Measurements from ENCODE around the gene TFAP2A.
A peak's percentile ranks its signal among the peaks of the same experiment; 100 is the strongest.

The TFAP2A gene

GRCh38 chr6:10425975-10426780, 11.3 kb upstream of the TFAP2A start:
- DNase-seq (ENCODE audit: low spot score), result no peak

- DNase-seq (ENCODE audit: low spot score), result no peak
Observed at GRCh38 chr6:10425176-10425974, 10.5 kb upstream of the TFAP2A start.

DNA sequence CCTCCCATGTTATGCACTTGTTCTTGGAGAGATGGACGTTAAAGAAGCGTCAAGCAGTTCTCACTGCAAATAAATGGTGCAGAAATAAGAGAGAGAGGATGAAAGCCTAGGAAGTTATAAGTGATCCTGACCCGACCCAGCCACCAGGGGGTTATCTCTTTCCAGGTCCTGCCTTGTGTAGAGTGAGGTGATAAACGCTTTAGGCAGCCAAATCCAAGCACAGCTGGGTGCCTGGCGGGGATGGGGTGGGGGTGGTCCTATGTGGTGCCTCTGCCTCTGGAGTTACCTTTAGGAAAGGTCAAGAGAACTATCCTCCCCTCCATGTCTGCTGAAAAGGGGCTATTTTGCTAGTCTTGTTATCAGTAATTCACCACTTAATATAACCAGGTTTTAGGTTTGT, 9.2 kb upstream of the TFAP2A start:
- no peak for DNase-seq (ENCODE audit: low spot score)

DNA sequence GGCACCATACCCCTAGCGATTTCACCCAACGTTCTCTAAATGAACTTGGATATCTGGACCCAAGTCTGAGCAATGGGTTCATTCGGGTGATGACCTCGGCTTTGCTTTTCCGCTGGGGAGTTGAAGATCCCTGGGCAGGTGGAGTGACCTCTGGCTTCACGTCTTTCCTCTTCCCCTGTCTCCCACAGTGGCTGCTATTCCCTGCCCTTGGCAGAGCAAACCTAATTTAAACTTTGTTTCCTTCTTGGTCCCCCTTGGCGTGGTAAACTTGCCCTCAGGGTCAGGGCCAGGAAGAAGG, 7.8 kb upstream of the TFAP2A start:
- no peak for DNase-seq (ENCODE audit: low spot score)

GRCh38 chr6:10421921-10422736, 7.3 kb upstream of the TFAP2A start:
- no peak for DNase-seq (ENCODE audit: low spot score)

DNA sequence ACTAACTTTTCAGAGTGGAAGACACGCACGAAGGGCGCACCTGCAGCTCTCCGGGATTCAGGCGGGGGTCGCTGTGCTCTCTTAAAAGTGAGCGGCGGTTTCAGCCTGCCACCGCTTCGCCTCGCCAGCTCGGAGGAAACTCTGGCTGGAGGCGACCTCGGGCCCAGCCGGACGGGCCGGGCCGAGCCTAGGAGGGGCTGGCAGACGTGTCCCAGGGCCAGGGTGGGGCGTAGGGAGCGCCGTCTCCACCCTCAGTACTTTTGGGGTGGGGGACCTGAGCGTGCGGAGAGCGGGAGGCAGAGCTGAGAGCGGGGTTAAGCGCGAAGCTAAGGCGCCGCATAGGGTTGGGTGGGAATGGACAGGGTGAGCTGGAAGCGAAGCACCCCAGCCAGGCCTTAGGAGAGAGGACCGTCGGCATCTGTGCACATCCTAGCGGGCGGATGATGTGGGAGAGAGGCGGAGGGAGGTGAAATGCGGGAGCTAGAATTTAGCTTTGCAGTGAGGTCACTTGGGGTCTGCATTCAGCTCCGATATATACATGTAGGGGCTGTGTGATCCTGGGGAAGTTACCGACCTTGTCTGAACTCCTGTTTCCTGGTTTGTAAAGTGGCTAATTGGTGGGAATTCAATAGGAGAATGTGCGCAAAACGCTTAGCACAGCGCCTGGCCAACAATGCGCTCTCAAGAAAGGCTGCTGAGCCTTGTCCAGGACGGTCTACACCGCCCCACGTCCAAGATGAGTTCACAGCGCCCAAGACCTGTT, 6.5 kb upstream of the TFAP2A start:
- no peak for DNase-seq (ENCODE audit: low spot score)

DNA sequence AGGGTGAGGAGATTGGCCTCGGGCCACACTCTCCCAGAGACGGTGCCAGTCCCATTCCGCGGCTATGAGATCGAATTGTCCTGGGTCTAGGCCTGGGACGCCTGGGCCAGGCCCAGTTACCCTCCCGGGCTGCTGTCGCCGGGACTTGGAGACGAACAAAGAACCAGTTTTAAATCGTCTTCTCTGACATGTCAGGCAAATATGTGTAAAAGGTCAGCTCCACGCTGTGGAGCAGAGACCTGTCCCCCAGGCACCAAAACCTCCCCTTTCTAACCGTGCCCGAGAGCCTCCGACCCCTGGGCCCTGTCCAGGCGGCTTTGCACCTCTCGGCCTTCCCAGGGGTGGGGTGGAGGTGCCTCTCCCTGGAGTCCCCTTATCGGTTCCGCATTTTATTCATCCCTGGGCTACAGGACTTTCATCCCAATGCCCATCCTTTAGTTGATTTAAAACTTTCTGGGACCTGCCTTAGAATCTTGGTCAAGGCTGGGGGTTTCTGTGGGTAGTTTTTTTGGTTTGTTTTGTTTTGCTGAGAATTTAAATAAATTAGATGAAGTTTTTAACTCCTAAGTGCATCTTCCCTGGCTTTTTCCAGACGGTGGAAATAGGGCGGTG, 5.8 kb upstream of the TFAP2A start:
- no peak for DNase-seq (ENCODE audit: low spot score)

- no peak for DNase-seq (ENCODE audit: low spot score)
Observed at GRCh38 chr6:10419749-10420545, 5.1 kb upstream of the TFAP2A start.

DNA sequence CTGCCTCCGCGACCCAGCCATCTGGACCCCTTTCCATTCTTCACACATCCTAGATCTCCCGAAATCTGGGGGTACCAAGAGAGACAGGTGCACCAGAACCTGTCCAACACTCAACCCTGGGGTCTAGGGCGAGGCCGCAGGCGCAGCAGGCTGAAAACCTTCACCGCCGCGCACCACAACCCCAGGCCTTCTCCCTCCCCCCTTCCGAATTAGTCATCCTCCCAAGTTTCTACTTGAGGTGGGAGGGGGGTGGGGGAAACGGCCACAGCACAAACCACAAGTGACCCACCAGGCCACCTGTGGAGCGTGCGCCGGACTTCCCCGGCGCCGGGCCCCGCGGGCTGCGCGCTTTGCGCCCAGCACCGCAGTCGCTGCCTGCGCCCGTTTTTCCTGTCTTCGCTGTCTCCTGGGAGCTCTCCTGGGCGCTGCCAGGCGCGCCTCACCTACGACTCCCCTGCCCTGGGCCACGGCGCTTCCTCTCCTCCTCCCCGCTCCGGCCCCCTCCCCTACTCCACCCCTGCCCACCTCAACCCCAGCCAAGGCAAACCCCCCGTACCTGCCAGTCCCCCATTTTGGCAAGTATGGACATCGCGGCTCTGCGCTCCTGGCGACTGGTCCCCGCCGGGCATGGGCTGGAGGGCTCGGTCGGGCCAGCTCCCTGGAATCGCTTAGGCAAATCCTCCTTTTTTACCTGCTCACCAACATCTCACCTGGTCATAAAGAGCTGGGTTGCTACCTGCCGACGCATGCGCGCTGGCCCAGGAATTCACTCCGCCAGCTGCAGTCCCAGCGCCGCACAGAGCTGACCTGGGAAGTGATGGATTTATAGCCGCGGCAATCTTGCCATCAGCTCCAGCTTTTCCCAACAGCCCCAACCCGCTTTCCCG, 4.2 kb upstream of the TFAP2A start:
- DNase-seq (ENCODE audit: low spot score), result no peak

DNA sequence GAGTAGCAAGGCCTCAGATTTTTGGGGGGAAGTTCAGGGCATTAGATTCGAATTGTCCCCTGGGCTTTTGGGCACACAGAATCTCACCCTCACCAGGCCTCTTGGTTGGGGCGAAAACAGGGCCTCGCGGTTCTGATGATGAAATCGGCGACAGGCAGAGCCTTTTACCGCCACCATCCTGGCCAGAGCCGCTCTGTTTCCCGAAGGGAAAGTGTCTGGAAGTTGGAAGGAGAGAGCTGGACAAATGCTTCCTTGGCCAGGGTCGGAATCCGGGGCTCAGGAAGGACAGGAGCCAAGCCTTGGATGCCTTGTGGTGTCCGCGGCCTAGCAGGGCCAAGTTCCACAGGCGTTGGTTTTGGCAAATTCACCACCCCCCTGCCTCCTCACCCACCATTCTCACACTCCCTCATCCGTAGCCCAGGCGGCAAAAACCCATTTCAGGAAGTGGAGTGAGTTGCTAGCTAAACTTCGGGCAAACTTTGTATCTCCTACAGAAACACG, 3.5 kb upstream of the TFAP2A start:
- no peak for DNase-seq (ENCODE audit: low spot score)

DNA sequence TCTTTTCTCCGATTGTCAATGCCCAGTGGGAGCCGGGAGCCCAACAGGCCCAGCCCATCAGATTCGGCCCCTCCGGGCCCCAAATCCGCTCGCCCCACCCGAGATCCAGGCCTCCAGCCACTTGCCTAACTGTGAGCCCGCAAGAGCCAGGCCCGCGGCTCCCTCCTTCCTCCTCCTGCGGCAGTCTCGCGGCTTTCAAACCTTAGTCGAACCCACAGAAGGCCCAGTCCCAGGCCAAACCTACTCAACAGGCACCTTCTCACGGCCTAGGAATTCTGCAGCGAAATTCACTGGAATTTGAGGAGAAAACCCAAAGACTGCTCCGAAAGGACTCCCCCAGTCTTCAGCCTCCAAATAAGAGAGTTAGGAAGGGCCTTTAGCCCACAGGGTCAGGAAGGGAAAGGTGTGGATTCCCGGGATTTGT, 2.8 kb upstream of the TFAP2A start:
- no peak for DNase-seq (ENCODE audit: low spot score)

GRCh38 chr6:10416863-10417641, 2.2 kb upstream of the TFAP2A start:
- no peak for DNase-seq (ENCODE audit: low spot score)

- DNase-seq (ENCODE audit: low spot score), result no peak
Observed at GRCh38 chr6:10416516-10416862, 1.6 kb upstream of the TFAP2A start.

GRCh38 chr6:10415617-10416480, 975 bp upstream of the TFAP2A start:
- DNase-seq (ENCODE audit: low spot score), result no peak

- peak; percentile 35 for DNase-seq (ENCODE audit: low spot score)
Observed at GRCh38 chr6:10413850-10414738, 780 bp downstream of the TFAP2A start.

DNA sequence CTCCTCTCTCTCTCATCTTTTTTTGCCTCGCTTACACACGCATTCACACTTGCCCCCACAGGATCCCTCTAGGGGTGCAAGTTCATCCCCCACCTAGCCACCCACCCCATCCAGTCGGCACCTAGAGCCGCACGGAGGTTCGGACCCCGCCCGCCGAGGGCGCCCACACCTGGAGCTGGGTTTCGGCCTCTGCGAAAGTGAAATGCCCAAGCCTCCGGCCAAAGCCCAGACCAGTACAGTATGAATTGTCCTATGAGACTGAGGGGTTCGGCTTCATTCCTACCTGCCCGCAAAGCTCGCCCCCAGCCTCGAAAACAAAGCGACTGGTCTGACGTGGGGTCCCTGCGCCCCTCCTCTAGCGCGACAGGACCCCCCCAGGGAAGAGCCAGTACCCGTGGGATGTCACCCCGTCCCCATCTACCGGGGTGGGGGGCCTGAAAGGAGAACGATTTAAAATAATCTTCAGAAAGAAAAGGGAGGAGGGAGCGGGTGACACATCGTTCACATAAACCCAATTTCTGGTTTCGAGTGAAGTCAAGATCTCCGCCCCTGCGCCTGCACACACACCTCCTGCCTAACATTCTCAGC, 1.5 kb downstream of the TFAP2A start:
- no peak for DNase-seq (ENCODE audit: low spot score)
